GM12874 (cell line): ENCODE results near the gene EPS8L3.
"Not testable (repeated sequence)": the region's sequence is repeated elsewhere in the genome, so short reads cannot be mapped to it uniquely, and the experiment has no call there.

Experiments used
- CTCF ChIP-seq: IDR thresholded peaks from 2 replicates; pipeline ENCODE4 v1.5.1; 2011; ENCODE audit warnings: low read depth, mild to moderate bottlenecking, control low read depth, low read length, moderate library complexity; ENCODE audit not compliant: insufficient read depth

EPS8L3 gene

GRCh38 chr1:109712321-109712864 is 51.3 kb downstream of the EPS8L3 start:
- TF ChIP-seq CTCF, result no peak

GRCh38 chr1:109711593-109712320 is 52.0 kb downstream of the EPS8L3 start, which contains the start of gene GSTM5:
Gene GSTM5 (plus strand): TSS chr1:109712251. CDS start chr1:109712313, 62 bp downstream.
- not testable (repeated sequence) for TF ChIP-seq CTCF

- no peak for TF ChIP-seq CTCF
Measured at GRCh38 chr1:109705411-109705810, 58.3 kb downstream of the EPS8L3 start.

GRCh38 chr1:109704173-109704572 is 59.5 kb downstream of the EPS8L3 start:
- no peak for TF ChIP-seq CTCF
